Stimulated activated naive B cell treated with anti-CD40 and anti-IgM and Interleukin-4, amounts not matched to agents 10 μg/mL and 1 μg/mL and 100 μg/mL, for 72 hours (primary cell): ENCODE data around the gene HIBADH.
"Not testable (repeated sequence)": the region's sequence is repeated elsewhere in the genome, so short reads cannot be mapped to it uniquely, and the experiment has no call there.

ENCODE experiments used
- ATAC-seq, 2 donors: fragments of 150-1000 bp; cut with Tn5 transposase; replicated peaks; 2 replicates each; pipeline ENCODE4 v1.10.0; 2021; ENCODE audit warnings: moderate library complexity in 1 of 2
- DNase-seq: peaks from one replicate; pipeline ENCODE4 v3.0.0; 2021
- H3K27ac Mint-ChIP-seq: one replicate; pipeline ENCODE4 v1.8.0; 2022; ENCODE audit warnings: mild to moderate bottlenecking, mixed read lengths
- H3K27me3 Mint-ChIP-seq, 2 donors: one replicate each; pipeline ENCODE4 v1.8.0; 2022; ENCODE audit warnings: mixed read lengths in 2 of 2
- H3K36me3 Mint-ChIP-seq, 2 donors: one replicate each; pipeline ENCODE4 v1.8.0; 2022; ENCODE audit warnings: mixed read lengths in 2 of 2, mild to moderate bottlenecking in 1 of 2
- H3K4me1 Mint-ChIP-seq, 2 donors: one replicate each; pipeline ENCODE4 v1.8.0; 2022; ENCODE audit warnings: mixed read lengths in 2 of 2, mild to moderate bottlenecking in 1 of 2
- H3K4me3 Mint-ChIP-seq, 2 donors: one replicate each; pipeline ENCODE4 v1.8.0; 2022; ENCODE audit warnings: mild to moderate bottlenecking in 2 of 2, mixed read lengths in 2 of 2, moderate library complexity in 1 of 2
- H3K9me3 Mint-ChIP-seq, 2 donors: one replicate each; pipeline ENCODE4 v1.8.0; 2022; ENCODE audit warnings: mixed read lengths in 2 of 2, mild to moderate bottlenecking in 1 of 2

HIBADH gene

GRCh38 chr7:27639048-27639447 lies 23.6 kb downstream of the HIBADH start:
- H3K36me3 Mint-ChIP-seq, result peaks cover 28 to 29% of the 10 kb centered on the region in 2 donors

GRCh38 chr7:27636326-27637006 lies 26.2 kb downstream of the HIBADH start:
- H3K27me3 Mint-ChIP-seq, result no peaks in the 10 kb centered on the region
- DNase-seq (no peak), ATAC-seq (no peak)
- peaks cover 24 to 27% of the 10 kb centered on the region in 2 donors for H3K36me3 Mint-ChIP-seq
- no peak overlapping the region for H3K4me3 Mint-ChIP-seq
- no peak overlapping the region for H3K27ac Mint-ChIP-seq
- peaks cover 6 to 8% of the 10 kb centered on the region in 2 donors for H3K4me1 Mint-ChIP-seq
- peaks cover 0 to 4% of the 10 kb centered on the region in 2 donors for H3K9me3 Mint-ChIP-seq

More at GRCh38 chr7:27639048-27639447, 23.6 kb downstream of the HIBADH start:
- H3K9me3 Mint-ChIP-seq, H3K4me1 Mint-ChIP-seq, DNase-seq, ATAC-seq, H3K27ac Mint-ChIP-seq, H3K27me3 Mint-ChIP-seq, H3K4me3 Mint-ChIP-seq: not testable (repeated sequence)

- ATAC-seq (no peak), DNase-seq (no peak)
- H3K36me3 Mint-ChIP-seq, result peaks cover 24 to 27% of the 10 kb centered on the region in 2 donors
- peaks cover 6 to 8% of the 10 kb centered on the region in 2 donors for H3K4me1 Mint-ChIP-seq
- peaks cover 0 to 4% of the 10 kb centered on the region in 2 donors for H3K9me3 Mint-ChIP-seq
- H3K4me3 Mint-ChIP-seq, result no peak overlapping the region
- H3K27ac Mint-ChIP-seq, result no peak overlapping the region
- no peaks in the 10 kb centered on the region for H3K27me3 Mint-ChIP-seq
Measured at GRCh38 chr7:27635728-27636127, 27.0 kb downstream of the HIBADH start.

- no peak for DNase-seq
- H3K36me3 Mint-ChIP-seq, result peaks cover 20 to 27% of the 10 kb centered on the region in 2 donors
- no peaks in the 10 kb centered on the region for H3K27me3 Mint-ChIP-seq
- ATAC-seq, result no peak
- peaks cover 6 to 8% of the 10 kb centered on the region in 2 donors for H3K4me1 Mint-ChIP-seq
- H3K9me3 Mint-ChIP-seq, result peaks cover 0 to 4% of the 10 kb centered on the region in 2 donors
- H3K27ac Mint-ChIP-seq, result no peak overlapping the region
- H3K4me3 Mint-ChIP-seq, result no peak overlapping the region
Measured at GRCh38 chr7:27634671-27635493, 27.8 kb downstream of the HIBADH start.

- Mint-ChIP-seq H3K27ac (no peak overlapping the region), H3K4me1 (peaks cover 4 to 6% of the 10 kb centered on the region in 2 donors), H3K27me3 (no peaks in the 10 kb centered on the region), H3K9me3 (no peaks in the 10 kb centered on the region), H3K36me3 (peaks cover 8 to 15% of the 10 kb centered on the region in 2 donors), H3K4me3 (no peak overlapping the region)
- no peak for DNase-seq
- ATAC-seq, result no peak
Measured at GRCh38 chr7:27633062-27633461, 29.6 kb downstream of the HIBADH start.

GRCh38 chr7:27631391-27631790 lies 31.3 kb downstream of the HIBADH start:
- Mint-ChIP-seq H3K9me3 (no peaks in the 10 kb centered on the region), H3K36me3 (peaks cover 8 to 19% of the 10 kb centered on the region in 2 donors), H3K27ac (no peak overlapping the region), H3K4me1 (peaks cover 3 to 7% of the 10 kb centered on the region in 2 donors), H3K4me3 (no peak overlapping the region), H3K27me3 (no peaks in the 10 kb centered on the region)
- no peak for DNase-seq
- no peak for ATAC-seq

GRCh38 chr7:27627146-27627545 lies 35.5 kb downstream of the HIBADH start:
- no peaks in the 10 kb centered on the region for H3K27me3 Mint-ChIP-seq
- no peak overlapping the region for H3K27ac Mint-ChIP-seq
- DNase-seq (no peak), ATAC-seq (no peak)
- H3K9me3 Mint-ChIP-seq, result peaks cover 7 to 13% of the 10 kb centered on the region in 2 donors
- H3K36me3 Mint-ChIP-seq, result peaks cover 17 to 31% of the 10 kb centered on the region in 2 donors
- peaks cover 3 to 7% of the 10 kb centered on the region in 2 donors for H3K4me1 Mint-ChIP-seq
- H3K4me3 Mint-ChIP-seq, result no peak overlapping the region

- Mint-ChIP-seq H3K36me3 (peaks cover 55 to 77% of the 10 kb centered on the region in 2 donors), H3K4me3 (no peak overlapping the region), H3K4me1 (peaks cover 3 to 6% of the 10 kb centered on the region in 2 donors), H3K27ac (no peak overlapping the region), H3K27me3 (no peaks in the 10 kb centered on the region), H3K9me3 (peaks cover 28 to 35% of the 10 kb centered on the region in 2 donors)
- DNase-seq (no peak), ATAC-seq (no peak)
Measured at GRCh38 chr7:27619492-27619891, 43.2 kb downstream of the HIBADH start.

- peaks cover 3 to 6% of the 10 kb centered on the region in 2 donors for H3K4me1 Mint-ChIP-seq
- no peak for DNase-seq
- peaks cover 48 to 68% of the 10 kb centered on the region in 2 donors for H3K36me3 Mint-ChIP-seq
- no peak overlapping the region for H3K27ac Mint-ChIP-seq
- no peak overlapping the region for H3K4me3 Mint-ChIP-seq
- peaks cover 25 to 29% of the 10 kb centered on the region in 2 donors for H3K9me3 Mint-ChIP-seq
- no peak for ATAC-seq
- no peaks in the 10 kb centered on the region for H3K27me3 Mint-ChIP-seq
Measured at GRCh38 chr7:27617651-27618381, 44.9 kb downstream of the HIBADH start.

- no peak for DNase-seq
- H3K4me1 Mint-ChIP-seq, result peaks cover 3 to 6% of the 10 kb centered on the region in 2 donors
- no peak for ATAC-seq
- H3K27ac Mint-ChIP-seq, result no peak overlapping the region
- peaks cover 20 to 22% of the 10 kb centered on the region in 2 donors for H3K9me3 Mint-ChIP-seq
- H3K4me3 Mint-ChIP-seq, result no peak overlapping the region
- H3K27me3 Mint-ChIP-seq, result no peaks in the 10 kb centered on the region
- H3K36me3 Mint-ChIP-seq, result peaks cover 41 to 60% of the 10 kb centered on the region in 2 donors
Measured at GRCh38 chr7:27616914-27617548, 45.7 kb downstream of the HIBADH start.

GRCh38 chr7:27616186-27616491 lies 46.5 kb downstream of the HIBADH start:
- H3K27me3 Mint-ChIP-seq, result no peaks in the 10 kb centered on the region
- H3K27ac Mint-ChIP-seq, result no peak overlapping the region
- peaks cover 41 to 55% of the 10 kb centered on the region in 2 donors for H3K36me3 Mint-ChIP-seq
- peaks cover 20 to 22% of the 10 kb centered on the region in 2 donors for H3K9me3 Mint-ChIP-seq
- DNase-seq (no peak), ATAC-seq (no peak)
- no peak overlapping the region for H3K4me3 Mint-ChIP-seq
- H3K4me1 Mint-ChIP-seq, result peaks cover 3 to 6% of the 10 kb centered on the region in 2 donors

GRCh38 chr7:27615420-27616185 lies 47.1 kb downstream of the HIBADH start:
- Mint-ChIP-seq H3K36me3 (peaks cover 35 to 50% of the 10 kb centered on the region in 2 donors), H3K4me1 (peaks cover 3 to 6% of the 10 kb centered on the region in 2 donors)
- no peak for ATAC-seq

GRCh38 chr7:27614095-27614494 lies 48.6 kb downstream of the HIBADH start:
- H3K27me3 Mint-ChIP-seq, result no peaks in the 10 kb centered on the region
- no peak overlapping the region for H3K4me3 Mint-ChIP-seq
- no peak overlapping the region for H3K27ac Mint-ChIP-seq
- ATAC-seq, result no peak
- peaks cover 8 to 14% of the 10 kb centered on the region in 2 donors for H3K9me3 Mint-ChIP-seq
- peaks cover 3 to 6% of the 10 kb centered on the region in 2 donors for H3K4me1 Mint-ChIP-seq
- no peak for DNase-seq
- H3K36me3 Mint-ChIP-seq, result peaks cover 26 to 36% of the 10 kb centered on the region in 2 donors

More at GRCh38 chr7:27615420-27616185, 47.1 kb downstream of the HIBADH start:
- H3K4me3 Mint-ChIP-seq, result no peak overlapping the region
- H3K27me3 Mint-ChIP-seq, result no peaks in the 10 kb centered on the region
- no peak for DNase-seq
- no peak overlapping the region for H3K27ac Mint-ChIP-seq
- peaks cover 18% of the 10 kb centered on the region in 2 donors for H3K9me3 Mint-ChIP-seq
